Keratinocyte (primary cell): ENCODE data around the gene SMIM35. TPM values are rescaled to one million over a fixed set of nuclear protein-coding genes. Genes with fewer than 3 reads are reported as not detected.

Experiments
- DNase-seq: peaks from one replicate; pipeline ENCODE4 v3.0.0-alpha.2; 2011; ENCODE audit warnings: low read depth, missing footprints, low spot score
- FAIRE-seq: peaks from 2 replicates; lab custom pipeline; 2011; peaks lifted over from hg19 to GRCh38; lab: Jason Lieb, UNC
- H2AFZ ChIP-seq: 2 replicates; pipeline ENCODE4 v1.6.0; 2012; ENCODE audit warnings: low read length, control low read depth, inconsistent platforms; ENCODE audit not compliant: control insufficient read depth
- H3K27ac ChIP-seq: 2 replicates; pipeline ENCODE4 v1.5.1; 2011; ENCODE audit warnings: low read length; ENCODE audit not compliant: control insufficient read depth, insufficient read depth
- H3K27me3 ChIP-seq: 3 replicates; pipeline ENCODE4 v1.6.0; 2011; ENCODE audit warnings: low read length; ENCODE audit not compliant: control insufficient read depth, insufficient read depth; ENCODE audit errors: extremely low read depth
- H3K36me3 ChIP-seq, 2 experiments: 2 replicates in 1 of 2; 3 replicates in 1 of 2; pipeline ENCODE4 v1.5.1; 2011; ENCODE audit warnings: low read length in 2 of 2, mild to moderate bottlenecking in 1 of 2; ENCODE audit not compliant: control insufficient read depth in 2 of 2, insufficient read depth in 2 of 2; ENCODE audit errors: extremely low read depth in 1 of 2
- H3K4me1 ChIP-seq: 3 replicates; pipeline ENCODE4 v1.5.1; 2011; ENCODE audit warnings: low read length; ENCODE audit not compliant: control insufficient read depth, insufficient read depth; ENCODE audit errors: extremely low read depth
- H3K4me2 ChIP-seq: 3 replicates; pipeline ENCODE4 v1.6.0; 2011; ENCODE audit warnings: low read depth, low read length; ENCODE audit not compliant: control insufficient read depth, insufficient read depth; ENCODE audit errors: extremely low read depth
- H3K4me3 ChIP-seq, 3 experiments: fragments of 200-600 bp in 1 of 3; sonication (generic) in 1 of 3; 2 replicates in 2 of 3; 3 replicates in 1 of 3; pipeline ENCODE4 v1.5.1; 2011 to 2016; ENCODE audit warnings: low read length in 3 of 3, mild to moderate bottlenecking in 3 of 3, control low read depth in 2 of 3, inconsistent platforms in 1 of 3, low read depth in 1 of 3, mixed read lengths in 1 of 3, mixed run types in 1 of 3, moderate library complexity in 1 of 3; ENCODE audit not compliant: control insufficient read depth in 2 of 3, insufficient read depth in 2 of 3; ENCODE audit errors: extremely low read depth in 1 of 3
- H3K79me2 ChIP-seq: 2 replicates; pipeline ENCODE4 v1.6.0; 2012; ENCODE audit warnings: low read length; ENCODE audit not compliant: control insufficient read depth, insufficient read depth
- H3K9ac ChIP-seq: 3 replicates; pipeline ENCODE4 v1.6.0; 2011; ENCODE audit warnings: low read length; ENCODE audit not compliant: control insufficient read depth, insufficient read depth; ENCODE audit errors: extremely low read depth
- H3K9me1 ChIP-seq: 3 replicates; pipeline ENCODE4 v1.6.0; 2011; ENCODE audit warnings: low read length; ENCODE audit not compliant: control insufficient read depth, insufficient read depth; ENCODE audit errors: extremely low read depth
- H3K9me3 ChIP-seq: 2 replicates; pipeline ENCODE4 v1.5.1; 2012; ENCODE audit warnings: low read depth, low read length; ENCODE audit not compliant: control insufficient read depth
- H4K20me1 ChIP-seq: 3 replicates; pipeline ENCODE4 v1.6.0; 2011; ENCODE audit warnings: low read length; ENCODE audit not compliant: control insufficient read depth, insufficient read depth; ENCODE audit errors: extremely low read depth
- CTCF ChIP-seq, 3 experiments: IDR thresholded peaks in 1 of 3; conservative IDR thresholded peaks in 1 of 3; optimal IDR thresholded peaks in 1 of 3; 2 replicates in 2 of 3; 3 replicates in 1 of 3; pipeline versions ENCODE3 to v1.5.1; 2011; ENCODE audit warnings: low read length in 3 of 3, mild to moderate bottlenecking in 3 of 3, moderate library complexity in 2 of 3, control low read depth in 1 of 3, inconsistent platforms in 1 of 3; ENCODE audit not compliant: insufficient read depth in 2 of 3; ENCODE audit errors: extremely low read depth in 1 of 3
- EZH2 ChIP-seq: IDR thresholded peaks from one replicate; pipeline ENCODE4 v1.6.1; 2012; ENCODE audit warnings: inconsistent platforms, mild to moderate bottlenecking, low read length, moderate library complexity
- dilution Hi-C: fragments of 300-500 bp; cut with MboI; formaldehyde crosslinking; loops from one replicate; pipeline ENCODE4 v1.7.0; 2020; ENCODE audit warnings: low sequenced_read_pairs; ENCODE audit not compliant: extremely low pct_ligation_motif_present
- polyA plus RNA-seq, 5 experiments: library from polyadenylated mRNA; depleted of rRNA in 3 of 5; stranded (reverse) in 3 of 5; stranded (forward) in 1 of 5; unstranded in 1 of 5; fragments of >200 nt; gene quantifications; 1 replicate in 1 of 5; 2 replicates in 3 of 5; 3 replicates in 1 of 5; pipeline versions ENCODE4 v1.2.1 to v1.2.3, GENCODE V29; 2011 to 2012; ENCODE audit warnings: missing spikeins in 2 of 5, low read depth in 1 of 5, low replicate concordance in 1 of 5

Gene SMIM35
- polyA plus RNA-seq, 1 donor (not counting 4 experiments of a cell fraction or from before 2014, with no cell fraction given): not detected

GRCh38 chr11:118082880-118083552 is 3.7 kb downstream of the SMIM35 start:
- H4K20me1 ChIP-seq: no peaks in the 10 kb centered on the region
- H3K9me1 ChIP-seq: no peaks in the 10 kb centered on the region
- DNase-seq (no peak), FAIRE-seq (no peak)
- no peaks in the 10 kb centered on the region for H3K27me3 ChIP-seq
- no peak overlapping the region for H3K9ac ChIP-seq
- no peak overlapping the region for H3K4me2 ChIP-seq
- H3K4me1 ChIP-seq: no peaks in the 10 kb centered on the region
- H2AFZ ChIP-seq: no peak overlapping the region
- TF ChIP-seq EZH2 (no peak), CTCF (optimal IDR thresholded peaks at IDR 0.05 in 1 of 3, IDR thresholded peaks at IDR 0.05 in 1 of 3, conservative IDR thresholded peaks at IDR 0.05 in 1 of 3; ENCODE audit: extremely low read depth in 1 of 3, insufficient read depth in 2 of 3, low read length in 3 of 3) (no peak)
- no peak overlapping the region for H3K27ac ChIP-seq
- no peak overlapping the region for H3K4me3 ChIP-seq
- H3K36me3 ChIP-seq: no peaks in the 10 kb centered on the region
- dilution Hi-C loops: no loop called here
- peaks cover 15% of the 10 kb centered on the region for H3K9me3 ChIP-seq
- no peaks in the 10 kb centered on the region for H3K79me2 ChIP-seq

- Histone ChIP-seq H3K27me3 (no peaks in the 10 kb centered on the region), H3K9me1 (no peaks in the 10 kb centered on the region), H3K79me2 (no peaks in the 10 kb centered on the region), H3K9ac (no peak overlapping the region), H3K36me3 (no peaks in the 10 kb centered on the region), H4K20me1 (no peaks in the 10 kb centered on the region), H3K27ac (no peak overlapping the region), H3K9me3 (peaks cover 4% of the 10 kb centered on the region), H3K4me2 (no peak overlapping the region), H3K4me1 (peaks cover 11% of the 10 kb centered on the region), H2AFZ (no peak overlapping the region), H3K4me3 (no peak overlapping the region)
- dilution Hi-C loops: no loop called here
- FAIRE-seq (no peak), DNase-seq (no peak)
- no peak for TF ChIP-seq CTCF (optimal IDR thresholded peaks at IDR 0.05 in 1 of 3, IDR thresholded peaks at IDR 0.05 in 1 of 3, conservative IDR thresholded peaks at IDR 0.05 in 1 of 3; ENCODE audit: extremely low read depth in 1 of 3, insufficient read depth in 2 of 3, low read length in 3 of 3)
- no peak for TF ChIP-seq EZH2
Measured at GRCh38 chr11:118081241-118081958, 5.4 kb downstream of the SMIM35 start.
